Measurements from ENCODE around the gene PTP4A2.

GRCh38 chr1:31952825-31953220 is 14.7 kb upstream of the PTP4A2 start:
- TF ChIP-seq CTCF (IDR thresholded peaks at IDR 0.05; ENCODE audit: poor library complexity) (no peak), EZH2phosphoT487 (IDR thresholded peaks at IDR 0.05; ENCODE audit: low read depth, severe bottlenecking, unreplicated experiment) (no peak)
